KMS-11 (cell line): ENCODE measurements around the gene C17orf107.

ENCODE experiments used
- H2AFZ ChIP-seq: fragments of 200-600 bp; sonication (generic); 2 replicates; pipeline ENCODE4 v1.6.1; 2016; ENCODE audit warnings: antibody characterized with exemption, mixed run types, low read depth
- H3K27ac ChIP-seq: fragments of 200-600 bp; sonication (generic); 2 replicates; pipeline ENCODE4 v1.6.1; 2016; ENCODE audit warnings: mild to moderate bottlenecking, mixed run types
- H3K27me3 ChIP-seq: fragments of 200-600 bp; sonication (generic); 2 replicates; pipeline ENCODE4 v1.6.1; 2017; ENCODE audit warnings: mild to moderate bottlenecking, low read depth, mixed run types, moderate library complexity; ENCODE audit not compliant: insufficient read depth
- H3K36me3 ChIP-seq: fragments of 200-600 bp; sonication (generic); 2 replicates; pipeline ENCODE4 v1.6.1; 2017; ENCODE audit warnings: mild to moderate bottlenecking, mixed run types; ENCODE audit not compliant: insufficient read depth
- H3K4me1 ChIP-seq: fragments of 200-600 bp; sonication (generic); 2 replicates; pipeline ENCODE4 v1.6.1; 2016; ENCODE audit warnings: mild to moderate bottlenecking, low read depth, mixed run types; ENCODE audit not compliant: poor library complexity, severe bottlenecking
- H3K4me2 ChIP-seq: fragments of 200-600 bp; sonication (generic); 2 replicates; pipeline ENCODE4 v1.7.0; 2016; ENCODE audit warnings: mild to moderate bottlenecking, mixed run types
- H3K4me3 ChIP-seq: fragments of 200-600 bp; sonication (generic); IDR thresholded peaks from 2 replicates; pipeline ENCODE4 v1.6.1; 2017; ENCODE audit warnings: low read depth, low read length, mixed read lengths; ENCODE audit not compliant: insufficient read depth
- H3K79me2 ChIP-seq: fragments of 200-600 bp; sonication (generic); 2 replicates; pipeline ENCODE4 v1.6.1; 2016; ENCODE audit warnings: low read depth, mixed run types; ENCODE audit not compliant: insufficient read depth
- H3K9ac ChIP-seq: fragments of 200-600 bp; sonication (generic); 2 replicates; pipeline ENCODE4 v1.6.1; 2016; ENCODE audit warnings: mild to moderate bottlenecking, mixed run types
- H4K20me1 ChIP-seq: fragments of 200-600 bp; sonication (generic); 2 replicates; pipeline ENCODE4 v1.6.1; 2016; ENCODE audit warnings: mild to moderate bottlenecking, mixed run types; ENCODE audit not compliant: insufficient read depth
- TF ChIP-seq, protein P1 (sequence below): fragments of 200-600 bp; sonication (generic); conservative IDR thresholded peaks from 2 replicates; pipeline ENCODE4 v1.6.1; 2017; ENCODE audit warnings: low read depth, mild to moderate bottlenecking, antibody characterized with exemption, low read length, moderate library complexity, mixed read lengths

Gene C17orf107

GRCh38 chr17:4932756-4933155 lies 33.4 kb downstream of the C17orf107 start:
- Histone ChIP-seq H4K20me1 (no peaks in the 10 kb centered on the region), H3K4me1 (no peaks in the 10 kb centered on the region), H3K4me2 (no peak overlapping the region), H2AFZ (no peak overlapping the region), H3K27ac (no peak overlapping the region), H3K4me3 (no peak overlapping the region), H3K27me3 (no peaks in the 10 kb centered on the region), H3K79me2 (no peaks in the 10 kb centered on the region), H3K36me3 (no peaks in the 10 kb centered on the region), H3K9ac (no peak overlapping the region)
- TF ChIP-seq, protein P1, sequence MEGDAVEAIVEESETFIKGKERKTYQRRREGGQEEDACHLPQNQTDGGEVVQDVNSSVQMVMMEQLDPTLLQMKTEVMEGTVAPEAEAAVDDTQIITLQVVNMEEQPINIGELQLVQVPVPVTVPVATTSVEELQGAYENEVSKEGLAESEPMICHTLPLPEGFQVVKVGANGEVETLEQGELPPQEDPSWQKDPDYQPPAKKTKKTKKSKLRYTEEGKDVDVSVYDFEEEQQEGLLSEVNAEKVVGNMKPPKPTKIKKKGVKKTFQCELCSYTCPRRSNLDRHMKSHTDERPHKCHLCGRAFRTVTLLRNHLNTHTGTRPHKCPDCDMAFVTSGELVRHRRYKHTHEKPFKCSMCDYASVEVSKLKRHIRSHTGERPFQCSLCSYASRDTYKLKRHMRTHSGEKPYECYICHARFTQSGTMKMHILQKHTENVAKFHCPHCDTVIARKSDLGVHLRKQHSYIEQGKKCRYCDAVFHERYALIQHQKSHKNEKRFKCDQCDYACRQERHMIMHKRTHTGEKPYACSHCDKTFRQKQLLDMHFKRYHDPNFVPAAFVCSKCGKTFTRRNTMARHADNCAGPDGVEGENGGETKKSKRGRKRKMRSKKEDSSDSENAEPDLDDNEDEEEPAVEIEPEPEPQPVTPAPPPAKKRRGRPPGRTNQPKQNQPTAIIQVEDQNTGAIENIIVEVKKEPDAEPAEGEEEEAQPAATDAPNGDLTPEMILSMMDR: no peak

DNA sequence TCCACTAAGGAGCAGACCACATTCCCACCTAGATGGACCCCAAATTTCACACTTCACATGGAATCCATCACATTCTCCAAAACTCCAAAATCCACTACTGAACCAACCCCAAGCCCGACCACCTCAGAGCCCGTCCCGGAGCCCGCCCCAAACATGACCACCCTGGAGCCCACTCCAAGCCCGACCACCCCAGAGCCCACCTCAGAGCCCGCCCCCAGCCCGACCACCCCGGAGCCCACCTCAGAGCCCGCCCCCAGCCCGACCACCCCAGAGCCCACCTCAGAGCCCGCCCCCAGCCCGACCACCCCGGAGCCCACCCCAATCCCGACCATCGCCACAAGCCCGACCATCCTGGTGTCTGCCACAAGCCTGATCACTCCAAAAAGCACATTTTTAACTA lies 34.3 kb downstream of the C17orf107 start:
- Histone ChIP-seq H3K79me2 (no peaks in the 10 kb centered on the region), H3K4me2 (no peak overlapping the region), H4K20me1 (no peaks in the 10 kb centered on the region), H2AFZ (no peak overlapping the region), H3K9ac (no peak overlapping the region), H3K36me3 (no peaks in the 10 kb centered on the region), H3K27me3 (no peaks in the 10 kb centered on the region), H3K27ac (no peak overlapping the region), H3K4me3 (no peak overlapping the region), H3K4me1 (no peaks in the 10 kb centered on the region)
- TF ChIP-seq, protein P1: no peak

- no peaks in the 10 kb centered on the region for H3K79me2 ChIP-seq
- H3K36me3 ChIP-seq: no peaks in the 10 kb centered on the region
- H3K9ac ChIP-seq: no peak overlapping the region
- H3K4me2 ChIP-seq: no peak overlapping the region
- H3K27me3 ChIP-seq: no peaks in the 10 kb centered on the region
- H3K4me3 ChIP-seq: no peak overlapping the region
- H3K27ac ChIP-seq: no peak overlapping the region
- H4K20me1 ChIP-seq: no peaks in the 10 kb centered on the region
- H3K4me1 ChIP-seq: no peaks in the 10 kb centered on the region
- TF ChIP-seq, protein P1: no peak
- no peak overlapping the region for H2AFZ ChIP-seq
These were observed 35.0 kb downstream of the C17orf107 start for GRCh38 chr17:4934173-4934979.

- Histone ChIP-seq H3K27me3 (no peaks in the 10 kb centered on the region), H3K27ac (no peak overlapping the region), H2AFZ (no peak overlapping the region), H4K20me1 (no peaks in the 10 kb centered on the region), H3K4me2 (no peak overlapping the region), H3K4me3 (no peak overlapping the region), H3K79me2 (no peaks in the 10 kb centered on the region), H3K9ac (no peak overlapping the region), H3K36me3 (no peaks in the 10 kb centered on the region), H3K4me1 (no peaks in the 10 kb centered on the region)
- TF ChIP-seq, protein P1: no peak
These were observed 36.3 kb downstream of the C17orf107 start for GRCh38 chr17:4935650-4936049.
